ENCODE data around the gene INSYN2B. TPM values are rescaled to one million over a fixed set of nuclear protein-coding genes. Genes with fewer than 3 reads are reported as not detected.

INSYN2B gene
- total RNA-seq, 2 donors from 2014 or later: not detected

Small RNA genes within 50 kb of the gene (microRNA-seq; reads per million reads assigned to microRNA genes)
- not detected for gene MIR378E

Other genes starting within 250 kb of the INSYN2B start
- under 1 TPM in 1 of 2 donors, not detected in 1; 0.16 TPM for gene FOXI1, start 125.4 kb upstream of the INSYN2B start, total RNA-seq